HAP-1 (cell line): Measurements from ENCODE around the gene PRUNE2.
"Not testable (repeated sequence)": the region's sequence is repeated elsewhere in the genome, so short reads cannot be mapped to it uniquely, and the experiment has no call there.

ENCODE experiments used
- DNase-seq, 2 experiments: peaks; one replicate each; pipeline ENCODE4 v3.0.0-alpha.2; 2016 to 2020; ENCODE audit warnings: low spot score in 2 of 2
- H3K27me3 ChIP-seq: fragments of 250-450 bp; sonication (Bioruptor Pico); 2 replicates; pipeline ENCODE4 v1.5.1; 2020; ENCODE audit warnings: low read depth, mild to moderate bottlenecking, moderate library complexity
- H3K36me3 ChIP-seq: fragments of 250-450 bp; sonication (Bioruptor Pico); replicated peaks from 2 replicates; pipeline ENCODE4 v1.5.1; 2020; ENCODE audit warnings: mild to moderate bottlenecking
- H3K4me1 ChIP-seq: fragments of 250-450 bp; sonication (Bioruptor Pico); 2 replicates; pipeline ENCODE4 v1.5.1; 2020; ENCODE audit warnings: mild to moderate bottlenecking
- H3K4me3 ChIP-seq: fragments of 250-450 bp; sonication (Bioruptor Pico); 2 replicates; pipeline ENCODE4 v1.5.1; 2020; ENCODE audit warnings: mild to moderate bottlenecking, moderate library complexity
- H3K9me3 ChIP-seq: fragments of 250-450 bp; sonication (Bioruptor Pico); 2 replicates; pipeline ENCODE4 v1.5.1; 2020; ENCODE audit warnings: mild to moderate bottlenecking, moderate library complexity
- in situ Hi-C: fragments of 300-500 bp; cut with MboI; formaldehyde crosslinking; loops from 3 replicates; pipeline ENCODE4 v1.14.3; 2020; ENCODE audit warnings: low sequenced_read_pairs, inconsistent platforms, mixed read lengths

PRUNE2 gene

GRCh38 chr9:76593961-76594735, 311.8 kb downstream of the PRUNE2 start:
- H3K36me3 ChIP-seq, in situ Hi-C loops, H3K4me3 ChIP-seq, DNase-seq, H3K4me1 ChIP-seq, H3K9me3 ChIP-seq, H3K27me3 ChIP-seq: not testable (repeated sequence)

DNA sequence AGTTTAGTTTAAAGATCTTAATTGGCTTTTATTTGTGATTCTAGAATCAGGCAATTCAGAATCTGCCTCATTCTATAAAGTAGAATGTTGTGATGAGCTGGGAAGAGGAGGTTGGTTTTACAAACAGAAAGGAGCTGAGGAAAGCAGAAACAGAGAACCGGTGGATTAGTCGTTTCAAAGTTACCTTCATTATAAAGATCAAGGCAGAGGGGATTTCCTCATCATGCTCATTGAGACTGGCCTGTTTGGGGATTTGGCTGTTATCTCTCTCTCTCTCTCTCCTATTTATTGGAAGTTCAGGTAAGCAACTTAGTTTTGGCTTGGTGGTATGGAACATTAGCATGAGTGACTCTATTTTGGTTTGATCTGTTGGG, 313.0 kb downstream of the PRUNE2 start:
- in situ Hi-C loops = no loop called here
- H3K27me3 ChIP-seq = no peaks in the 10 kb centered on the region
- H3K9me3 ChIP-seq = no peaks in the 10 kb centered on the region
- peaks cover 5% of the 10 kb centered on the region for H3K4me1 ChIP-seq
- DNase-seq = no peak
- H3K4me3 ChIP-seq = no peak overlapping the region
- H3K36me3 ChIP-seq = no peaks in the 10 kb centered on the region

DNA sequence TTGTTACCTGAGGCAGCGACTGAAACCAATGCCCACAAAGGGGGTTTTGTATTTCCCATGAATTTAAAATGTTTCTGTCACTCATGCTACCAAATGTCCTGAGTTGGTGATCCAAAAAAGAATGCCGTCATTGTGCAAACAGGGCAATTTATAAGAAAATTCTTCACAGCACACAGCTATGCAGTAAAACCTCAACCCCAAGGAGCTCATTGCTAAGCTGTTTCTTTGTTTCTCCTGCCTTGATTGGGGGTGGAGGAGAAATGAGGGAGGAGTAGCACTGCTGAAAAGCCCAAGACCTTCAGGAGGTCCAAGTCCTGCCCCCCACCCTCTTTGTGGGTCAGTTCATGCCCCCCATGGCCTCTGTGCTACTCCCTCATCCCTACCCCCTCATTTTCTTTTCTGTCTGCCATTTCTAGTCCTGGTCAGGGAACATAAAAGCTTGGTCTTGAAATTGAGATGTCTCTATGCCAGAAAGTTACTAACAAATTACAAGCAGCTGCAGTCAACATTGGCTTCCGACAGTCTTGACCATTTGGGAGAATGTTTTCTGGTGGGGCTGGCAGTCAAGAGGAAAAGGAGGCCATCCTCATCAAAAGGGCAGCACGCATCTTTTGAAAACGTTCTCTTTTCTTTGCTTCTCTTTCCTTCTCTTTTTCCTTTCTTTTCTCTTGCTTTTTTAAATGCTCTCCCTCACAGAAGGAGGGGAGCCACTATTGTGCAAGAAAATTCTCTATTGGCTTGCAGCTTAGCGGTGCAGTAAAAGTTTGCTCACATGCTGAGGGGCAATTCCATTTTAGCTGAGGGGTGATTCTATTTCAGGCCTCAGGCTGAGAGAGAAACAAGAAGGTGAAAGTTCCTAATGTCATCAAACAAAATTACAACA, 313.6 kb downstream of the PRUNE2 start:
- H3K9me3 ChIP-seq = no peaks in the 10 kb centered on the region
- no peaks in the 10 kb centered on the region for H3K36me3 ChIP-seq
- peaks cover 5% of the 10 kb centered on the region for H3K4me1 ChIP-seq
- DNase-seq = no peak
- H3K4me3 ChIP-seq = no peak overlapping the region
- in situ Hi-C loops = no loop called here
- H3K27me3 ChIP-seq = no peaks in the 10 kb centered on the region

- no peak overlapping the region for H3K4me3 ChIP-seq
- no peak for DNase-seq
- no peaks in the 10 kb centered on the region for H3K36me3 ChIP-seq
- in situ Hi-C loops = no loop called here
- no peaks in the 10 kb centered on the region for H3K27me3 ChIP-seq
- no peaks in the 10 kb centered on the region for H3K9me3 ChIP-seq
- H3K4me1 ChIP-seq = peaks cover 5% of the 10 kb centered on the region
These were observed 314.5 kb downstream of the PRUNE2 start for GRCh38 chr9:76591256-76591950.

- DNase-seq = no peak
- no peaks in the 10 kb centered on the region for H3K4me1 ChIP-seq
- in situ Hi-C loops = no loop called here
- no peaks in the 10 kb centered on the region for H3K9me3 ChIP-seq
- no peaks in the 10 kb centered on the region for H3K36me3 ChIP-seq
- H3K27me3 ChIP-seq = no peaks in the 10 kb centered on the region
- H3K4me3 ChIP-seq = no peak overlapping the region
These were observed 317.6 kb downstream of the PRUNE2 start for GRCh38 chr9:76588316-76588715.

DNA sequence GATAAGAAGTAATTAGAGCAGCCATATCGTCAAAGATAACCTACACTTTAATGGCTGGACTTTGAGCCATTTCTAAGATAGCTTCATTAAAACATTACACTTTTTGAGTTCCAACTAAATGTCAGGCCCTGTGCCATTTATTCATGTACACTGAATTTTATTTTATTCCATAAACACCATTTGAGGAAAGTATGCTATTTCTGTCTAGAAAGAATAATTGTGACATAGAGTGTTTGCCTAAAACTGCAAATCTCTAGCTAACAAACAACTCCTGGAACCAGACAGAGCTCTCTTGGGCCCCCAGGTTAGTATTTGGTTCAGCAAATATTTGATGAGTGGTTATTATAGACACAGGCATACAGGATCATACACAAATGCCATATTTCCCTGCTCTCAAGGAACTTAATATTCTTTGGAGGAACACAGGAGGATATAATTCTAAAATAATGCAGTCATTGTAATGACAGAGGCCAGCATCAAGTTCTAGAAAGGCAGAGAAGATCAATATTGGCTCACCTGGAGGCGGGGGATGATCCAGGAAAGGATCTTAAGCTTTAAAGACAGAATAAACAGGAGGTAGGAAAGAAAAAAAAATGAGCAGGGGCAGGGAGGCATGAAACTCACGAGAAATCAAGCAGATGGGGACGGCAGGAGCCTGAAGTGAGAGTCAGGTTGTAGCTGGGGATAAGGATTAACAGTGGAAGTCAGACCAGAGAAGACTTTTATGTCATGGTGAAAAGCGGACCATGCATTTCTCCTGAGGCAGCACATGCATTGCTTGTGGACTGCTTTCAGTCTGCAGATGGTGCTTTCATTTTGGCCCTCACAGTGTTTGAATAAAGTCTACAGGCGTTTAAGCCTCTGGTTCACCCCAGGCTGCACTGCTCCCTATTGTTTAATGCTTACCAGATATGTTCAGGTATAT, 319.3 kb downstream of the PRUNE2 start:
- no peaks in the 10 kb centered on the region for H3K4me1 ChIP-seq
- no peak overlapping the region for H3K4me3 ChIP-seq
- no peak for DNase-seq
- no peaks in the 10 kb centered on the region for H3K36me3 ChIP-seq
- H3K27me3 ChIP-seq = no peaks in the 10 kb centered on the region
- in situ Hi-C loops = no loop called here
- no peaks in the 10 kb centered on the region for H3K9me3 ChIP-seq

DNA sequence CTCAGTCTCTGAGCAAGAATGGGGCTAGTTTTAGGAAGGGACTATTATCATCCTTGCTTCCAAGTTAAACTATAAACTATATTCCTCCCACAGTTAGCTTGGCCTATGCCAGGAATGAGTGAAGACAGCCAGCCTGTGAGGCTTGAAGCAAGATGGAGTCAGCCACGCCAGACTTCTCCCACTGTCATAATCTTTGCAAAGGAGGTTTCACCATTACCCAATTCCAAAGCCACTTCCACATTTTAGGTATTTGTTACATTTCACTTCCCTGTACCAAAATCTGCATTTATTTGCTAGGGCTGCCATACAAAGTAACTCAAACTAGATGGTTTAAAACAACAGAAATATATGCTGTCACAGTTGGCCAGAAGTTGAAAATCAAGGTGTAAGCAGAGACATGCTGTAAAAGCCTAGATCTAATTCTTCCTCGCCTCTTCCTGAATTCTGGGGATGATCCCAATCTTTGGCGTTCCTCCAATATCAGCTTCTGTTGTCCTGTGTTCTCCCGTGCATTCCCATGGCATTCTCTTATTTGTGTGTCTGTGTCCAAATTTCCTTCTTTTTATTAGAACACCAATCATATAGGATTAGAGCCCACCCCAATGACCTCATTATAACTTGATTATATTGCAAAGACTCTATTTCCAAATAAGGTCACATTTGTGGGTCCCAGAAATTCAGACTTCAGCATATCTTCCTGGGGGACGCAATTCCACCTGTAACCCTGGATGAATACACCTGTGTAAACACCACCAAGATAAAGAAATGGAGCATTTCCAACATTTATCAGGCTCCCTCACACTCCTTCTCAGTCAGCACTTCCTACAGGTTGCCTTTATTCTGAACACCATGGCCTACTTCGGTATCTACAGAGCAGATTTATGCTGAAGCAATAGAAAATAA, 320.2 kb downstream of the PRUNE2 start:
- H3K9me3 ChIP-seq = no peaks in the 10 kb centered on the region
- in situ Hi-C loops = no loop called here
- no peak overlapping the region for H3K4me3 ChIP-seq
- no peak for DNase-seq
- no peaks in the 10 kb centered on the region for H3K4me1 ChIP-seq
- no peaks in the 10 kb centered on the region for H3K36me3 ChIP-seq
- H3K27me3 ChIP-seq = no peaks in the 10 kb centered on the region

GRCh38 chr9:76583256-76583655, 322.7 kb downstream of the PRUNE2 start:
- H3K4me3 ChIP-seq = no peak overlapping the region
- H3K27me3 ChIP-seq = no peaks in the 10 kb centered on the region
- DNase-seq = no peak
- H3K4me1 ChIP-seq = no peaks in the 10 kb centered on the region
- H3K9me3 ChIP-seq = no peaks in the 10 kb centered on the region
- H3K36me3 ChIP-seq = no peaks in the 10 kb centered on the region
- in situ Hi-C loops = no loop called here

- Histone ChIP-seq H3K36me3 (no peaks in the 10 kb centered on the region), H3K4me1 (no peaks in the 10 kb centered on the region), H3K27me3 (no peaks in the 10 kb centered on the region), H3K9me3 (no peaks in the 10 kb centered on the region), H3K4me3 (no peak overlapping the region)
- in situ Hi-C loops = no loop called here
- DNase-seq = no peak
These were observed 324.2 kb downstream of the PRUNE2 start for GRCh38 chr9:76581731-76582130.

DNA sequence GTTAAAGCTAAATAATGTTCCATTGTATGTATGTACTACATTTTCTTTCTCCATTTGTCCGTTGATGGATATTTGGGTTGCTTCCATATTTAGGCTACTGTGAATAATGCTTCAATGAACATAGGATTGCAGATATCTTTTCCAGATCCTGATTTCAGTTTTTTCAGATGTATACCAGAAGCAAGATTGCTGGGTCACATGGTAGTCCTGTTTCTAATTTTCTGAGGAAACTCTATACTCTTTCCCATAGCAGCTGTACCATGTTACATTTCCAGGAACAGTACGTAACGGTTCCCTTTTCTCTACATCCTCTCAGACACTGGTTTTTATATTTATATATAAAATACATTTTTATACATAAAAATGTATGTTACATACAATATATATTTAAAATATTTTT, 325.1 kb downstream of the PRUNE2 start:
- Histone ChIP-seq H3K4me1 (no peaks in the 10 kb centered on the region), H3K27me3 (no peaks in the 10 kb centered on the region), H3K36me3 (no peaks in the 10 kb centered on the region), H3K4me3 (no peak overlapping the region), H3K9me3 (no peaks in the 10 kb centered on the region)
- DNase-seq = no peak
- in situ Hi-C loops = no loop called here

GRCh38 chr9:76580188-76580587, 325.7 kb downstream of the PRUNE2 start:
- no peak for DNase-seq
- in situ Hi-C loops = no loop called here

DNA sequence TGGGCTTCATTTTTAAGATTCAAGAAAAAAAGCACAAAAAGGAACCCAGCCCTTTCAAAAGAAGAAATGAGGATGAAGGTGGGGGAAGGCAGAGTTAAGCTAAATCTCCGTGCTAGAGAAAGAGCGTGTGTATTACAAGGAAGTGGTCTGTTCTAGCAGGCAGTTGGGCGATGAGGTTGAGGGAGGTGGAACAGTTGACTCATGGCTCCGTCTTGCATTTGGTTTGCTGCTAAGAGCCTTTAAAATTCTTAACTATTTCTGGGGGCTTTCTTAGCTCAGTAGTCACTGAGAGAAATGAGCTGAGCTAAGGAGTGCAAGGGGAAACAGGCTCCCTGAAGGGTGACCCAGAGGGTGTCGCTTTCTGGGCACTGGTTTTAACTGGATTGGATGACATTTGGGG, 329.6 kb downstream of the PRUNE2 start:
- Histone ChIP-seq H3K4me3 (no peak overlapping the region), H3K27me3 (peaks cover 4% of the 10 kb centered on the region), H3K9me3 (no peaks in the 10 kb centered on the region), H3K36me3 (no peaks in the 10 kb centered on the region), H3K4me1 (peaks cover 7% of the 10 kb centered on the region)
- DNase-seq = no peak
- in situ Hi-C loops = no loop called here

More at GRCh38 chr9:76580188-76580587, 325.7 kb downstream of the PRUNE2 start:
- Histone ChIP-seq H3K9me3 (no peaks in the 10 kb centered on the region), H3K36me3 (no peaks in the 10 kb centered on the region), H3K4me1 (no peaks in the 10 kb centered on the region), H3K4me3 (no peak overlapping the region), H3K27me3 (no peaks in the 10 kb centered on the region)
